Measurements from ENCODE around the gene CHST12. TPM values are rescaled to one million over a fixed set of nuclear protein-coding genes. Genes with fewer than 3 reads are reported as not detected.
"Not testable (repeated sequence)": the region's sequence is repeated elsewhere in the genome, so short reads cannot be mapped to it uniquely, and the experiment has no call there.

The CHST12 gene
- total RNA-seq, 1 donor from 2014 or later: 6.8 TPM

GRCh38 chr7:2405201-2405600 is 1.8 kb downstream of the CHST12 start:
- no peak for DNase-seq

GRCh38 chr7:2405601-2406345 is 2.4 kb downstream of the CHST12 start:
- DNase-seq: no peak

- DNase-seq: peak; percentile 74
Observed at GRCh38 chr7:2409745-2410414, 6.5 kb downstream of the CHST12 start.

GRCh38 chr7:2411049-2411448 is 7.6 kb downstream of the CHST12 start:
- no peak for DNase-seq

- DNase-seq: peak; percentile 27
Observed at GRCh38 chr7:2411815-2412586, 8.6 kb downstream of the CHST12 start.

GRCh38 chr7:2412587-2413201 is 9.3 kb downstream of the CHST12 start:
- DNase-seq: no peak

- DNase-seq: no peak
Observed at GRCh38 chr7:2416063-2416462, 12.7 kb downstream of the CHST12 start.

GRCh38 chr7:2416650-2417049 is 13.2 kb downstream of the CHST12 start:
- DNase-seq: no peak

- DNase-seq: not testable (repeated sequence)
Observed at GRCh38 chr7:2417178-2417577, 13.8 kb downstream of the CHST12 start.

GRCh38 chr7:2417981-2418481 is 14.6 kb downstream of the CHST12 start:
- DNase-seq: no peak

- DNase-seq: no peak
Observed at GRCh38 chr7:2420216-2420933, 17.0 kb downstream of the CHST12 start.

GRCh38 chr7:2421943-2422310 is 18.5 kb downstream of the CHST12 start:
- DNase-seq: no peak

- DNase-seq: no peak
Observed at GRCh38 chr7:2425749-2426148, 22.3 kb downstream of the CHST12 start.

GRCh38 chr7:2431260-2431867 is 28.0 kb downstream of the CHST12 start:
- DNase-seq: peak; percentile 47

GRCh38 chr7:2432910-2433712 is 29.7 kb downstream of the CHST12 start:
- no peak for DNase-seq

GRCh38 chr7:2433713-2434550 is 30.5 kb downstream of the CHST12 start:
- no peak for DNase-seq

- no peak for DNase-seq
Observed at GRCh38 chr7:2435146-2435545, 31.7 kb downstream of the CHST12 start.

GRCh38 chr7:2436341-2437104 is 33.1 kb downstream of the CHST12 start:
- DNase-seq: no peak

- no peak for DNase-seq
Observed at GRCh38 chr7:2437136-2437535, 33.7 kb downstream of the CHST12 start.

All from dermis blood vessel endothelial cell (primary cell).